Aorta (tissue), 5 donors: ENCODE measurements around the gene EFNA1. TPM values are rescaled to one million over a fixed set of nuclear protein-coding genes. Genes with fewer than 3 reads are reported as not detected.
"Not testable (repeated sequence)": the region's sequence is repeated elsewhere in the genome, so short reads cannot be mapped to it uniquely, and the experiment has no call there.

Experiments used
- ATAC-seq: fragments of 200-7000 bp; cut with Tn5 transposase; one replicate; pipeline ENCODE4 v1.9.1; 2022; ENCODE audit warnings: moderate library complexity; ENCODE audit not compliant: low FRiP score
- DNase-seq, 2 donors: peaks; one replicate each; pipeline ENCODE4 v3.0.0-alpha.2; 2020
- H3K27ac ChIP-seq, 2 donors: one replicate each; pipeline ENCODE4 v1.5.1; 2013; ENCODE audit warnings: low read length in 2 of 2, mild to moderate bottlenecking in 2 of 2, moderate library complexity in 2 of 2, control low read depth in 1 of 2, inconsistent platforms in 1 of 2, low read depth in 1 of 2
- H3K27me3 ChIP-seq, 2 donors: one replicate each; pipeline ENCODE4 v1.6.1; 2013; ENCODE audit warnings: control low read depth in 1 of 2, low read length in 1 of 2, mild to moderate bottlenecking in 1 of 2, moderate library complexity in 1 of 2; ENCODE audit not compliant: insufficient read depth in 2 of 2, control insufficient read depth in 1 of 2
- H3K36me3 ChIP-seq, 2 donors: one replicate each; pipeline ENCODE4 v1.6.1; 2013; ENCODE audit warnings: control low read depth in 1 of 2, low read length in 1 of 2, mild to moderate bottlenecking in 1 of 2; ENCODE audit not compliant: insufficient read depth in 2 of 2, control insufficient read depth in 1 of 2
- H3K4me1 ChIP-seq, 2 donors: one replicate each; pipeline ENCODE4 v1.6.1; 2013; ENCODE audit warnings: low read length in 2 of 2, control low read depth in 1 of 2, mild to moderate bottlenecking in 1 of 2, moderate library complexity in 1 of 2; ENCODE audit not compliant: insufficient read depth in 2 of 2, control insufficient read depth in 1 of 2
- H3K4me3 ChIP-seq, 2 donors: one replicate each; pipeline ENCODE4 v1.5.1; 2013; ENCODE audit warnings: low read length in 2 of 2, control low read depth in 1 of 2, mild to moderate bottlenecking in 1 of 2
- H3K9me3 ChIP-seq: one replicate; pipeline ENCODE4 v1.6.1; 2013; ENCODE audit warnings: mild to moderate bottlenecking, low read length; ENCODE audit not compliant: control insufficient read depth
- WGBS, 2 donors: extraction: QIAGEN DNeasy Blood & Tissue Kit; methylation state at CpG; one replicate each; pipeline ENCODE4 v1.1.7; 2013; 5-methylcytosine and 5-hydroxymethylcytosine counted together
- intact Hi-C, 2 donors: fragments of 100-400 bp; cut with DNase I; formaldehyde crosslinking; loops; one replicate each; pipeline versions ENCODE4 v1.14.2 to v1.15.0; 2022
- polyA plus RNA-seq, 2 donors: library from polyadenylated mRNA; stranded (reverse); fragments of 200-250 nt; gene quantifications; one replicate each; pipeline ENCODE4 v1.2.3, GENCODE V29; 2013
- total RNA-seq, 2 donors: library from RNA; stranded (reverse); fragmentation: NEBNext Ultra II Directional; extraction: Animal tissue kit (Norgen Biotek cat#: 25700); gene quantifications; one replicate each; pipeline ENCODE4 v1.2.1, GENCODE V29; 2021
- donor health status: healthy with polysubstance abuse.
- donor health status: Bipolar disorder and iron deficiency.
- donor health status: DM: no; HTN: no; CAD: no.
- donor health status: DM: no; HTN: no; CAD: no.
- donor health status: DM: yes; HTN: yes; CAD: no.

EFNA1 gene
- total and polyA plus RNA-seq, 4 donors: 7.1 to 49.1 (median 15.5) TPM

GRCh38 chr1:155145491-155145890 lies 17.8 kb downstream of the EFNA1 start:
- DNase-seq (no peak), ATAC-seq (no peak)
- Histone ChIP-seq H3K9me3 (no peaks in the 10 kb centered on the region), H3K36me3 (no peaks in the 10 kb centered on the region), H3K4me3 (no peak overlapping the region), H3K27me3 (no peaks in the 10 kb centered on the region), H3K27ac (no peak overlapping the region), H3K4me1 (no peaks in the 10 kb centered on the region)
- intact Hi-C loops: no loop called here
- WGBS, 2 donors: 62 to 84% methylated on average over 3 of the region's 3 CpGs

GRCh38 chr1:155155996-155156643 lies 28.4 kb downstream of the EFNA1 start:
- intact Hi-C loops: not testable (repeated sequence)

GRCh38 chr1:155158991-155159390 lies 31.3 kb downstream of the EFNA1 start:
- no peak overlapping the region for H3K4me3 ChIP-seq
- H3K9me3 ChIP-seq: no peaks in the 10 kb centered on the region
- no peaks in the 10 kb centered on the region for H3K36me3 ChIP-seq
- WGBS, 2 donors: 76 to 83% methylated on average over 1 of the region's 1 CpG
- ATAC-seq (no peak), DNase-seq (no peak)
- H3K27me3 ChIP-seq: no peaks in the 10 kb centered on the region
- H3K4me1 ChIP-seq: no peaks in the 10 kb centered on the region
- intact Hi-C loops: no loop called here
- H3K27ac ChIP-seq: no peak overlapping the region

More at GRCh38 chr1:155155996-155156643, 28.4 kb downstream of the EFNA1 start:
- not testable (repeated sequence) for H3K36me3 ChIP-seq, DNase-seq, H3K27ac ChIP-seq, H3K4me3 ChIP-seq, H3K4me1 ChIP-seq, H3K27me3 ChIP-seq, H3K9me3 ChIP-seq, ATAC-seq
- 68 to 69% methylated on average over 3 of the region's 3 CpGs for WGBS, 2 donors

GRCh38 chr1:155160128-155160527 lies 32.5 kb downstream of the EFNA1 start:
- intact Hi-C loops: no loop called here

GRCh38 chr1:155162631-155163030 lies 35.0 kb downstream of the EFNA1 start:
- H3K4me1 ChIP-seq, H3K27ac ChIP-seq, H3K27me3 ChIP-seq, H3K9me3 ChIP-seq, H3K4me3 ChIP-seq, DNase-seq, ATAC-seq, intact Hi-C loops, H3K36me3 ChIP-seq: not testable (repeated sequence)
- WGBS, 2 donors: 95 to 100% methylated on average over 6 of the region's 6 CpGs

More at GRCh38 chr1:155160128-155160527, 32.5 kb downstream of the EFNA1 start:
- Histone ChIP-seq H3K36me3 (no peaks in the 10 kb centered on the region), H3K27me3 (no peaks in the 10 kb centered on the region), H3K27ac (no peak overlapping the region), H3K4me3 (no peak overlapping the region), H3K4me1 (no peaks in the 10 kb centered on the region), H3K9me3 (no peaks in the 10 kb centered on the region)
- ATAC-seq (no peak), DNase-seq (no peak)
- 78 to 82% methylated on average over 8 of the region's 8 CpGs for WGBS, 2 donors

GRCh38 chr1:155163785-155164184 lies 36.1 kb downstream of the EFNA1 start:
- H3K4me1 ChIP-seq, H3K4me3 ChIP-seq, H3K27ac ChIP-seq, intact Hi-C loops, DNase-seq, ATAC-seq, H3K27me3 ChIP-seq, H3K36me3 ChIP-seq, H3K9me3 ChIP-seq: not testable (repeated sequence)
- 94 to 98% methylated on average over 4 of the region's 4 CpGs for WGBS, 2 donors

GRCh38 chr1:155164625-155165024 lies 36.9 kb downstream of the EFNA1 start:
- H3K27ac ChIP-seq, ATAC-seq, H3K27me3 ChIP-seq, H3K4me1 ChIP-seq, H3K36me3 ChIP-seq, H3K9me3 ChIP-seq, H3K4me3 ChIP-seq, intact Hi-C loops: not testable (repeated sequence)
- peak in 1 of 2 donors; percentile 5 for DNase-seq
- WGBS, 2 donors: 94 to 98% methylated on average over 11 of the region's 11 CpGs

GRCh38 chr1:155166051-155166470 lies 38.4 kb downstream of the EFNA1 start:
- H3K36me3 ChIP-seq: peaks cover 0 to 3% of the 10 kb centered on the region in 2 donors
- intact Hi-C loops: loop anchor here in 1 of 2 donors (2.0 kb wide), 1 partner anchor 73 kb away; no protein-coding TSS in a partner anchor
- no peak for ATAC-seq
- peak in 1 of 2 donors; percentile 52 for DNase-seq
- no peaks in the 10 kb centered on the region for H3K9me3 ChIP-seq
- WGBS, 2 donors: 65 to 78% methylated on average over 8 of the region's 8 CpGs
- H3K27ac ChIP-seq: no peak overlapping the region
- no peak overlapping the region for H3K4me3 ChIP-seq
- H3K27me3 ChIP-seq: no peaks in the 10 kb centered on the region
- no peaks in the 10 kb centered on the region for H3K4me1 ChIP-seq

- no peaks in the 10 kb centered on the region for H3K9me3 ChIP-seq
- 14 to 33% methylated on average over 20 to 27 of the region's 27 CpGs for WGBS, 2 donors
- intact Hi-C loops: loop anchor here in 1 of 2 donors (2.0 kb wide), 1 partner anchor 74 kb away; no protein-coding TSS in a partner anchor
- ATAC-seq (peak; percentile 63), DNase-seq (peak in 1 of 2 donors; percentile 79)
- no peaks in the 10 kb centered on the region for H3K4me1 ChIP-seq
- H3K4me3 ChIP-seq: no peak overlapping the region
- no peaks in the 10 kb centered on the region for H3K27me3 ChIP-seq
- peaks cover 0 to 3% of the 10 kb centered on the region in 2 donors for H3K36me3 ChIP-seq
- H3K27ac ChIP-seq: no peak overlapping the region
Observed at GRCh38 chr1:155166471-155167165, 38.9 kb downstream of the EFNA1 start.
